Stimulated activated memory B cell treated with anti-CD40 and anti-IgM and Interleukin-4, amounts not matched to agents 10 μg/mL and 1 μg/mL and 100 μg/mL, for 72 hours (primary cell): ENCODE data around the gene DTX2.
"Not testable (repeated sequence)": the region's sequence is repeated elsewhere in the genome, so short reads cannot be mapped to it uniquely, and the experiment has no call there.

ENCODE experiments used
- ATAC-seq: fragments of 150-1000 bp; cut with Tn5 transposase; 2 replicates; pipeline ENCODE4 v1.10.0; 2021
- H3K27ac Mint-ChIP-seq: one replicate; pipeline ENCODE4 v1.8.0; 2022; ENCODE audit warnings: mild to moderate bottlenecking, mixed read lengths
- H3K27me3 Mint-ChIP-seq: one replicate; pipeline ENCODE4 v1.8.0; 2022; ENCODE audit warnings: mixed read lengths
- H3K36me3 Mint-ChIP-seq: one replicate; pipeline ENCODE4 v1.8.0; 2022; ENCODE audit warnings: mixed read lengths
- H3K4me1 Mint-ChIP-seq: one replicate; pipeline ENCODE4 v1.8.0; 2022; ENCODE audit warnings: mixed read lengths
- H3K4me3 Mint-ChIP-seq: one replicate; pipeline ENCODE4 v1.8.0; 2022; ENCODE audit warnings: mild to moderate bottlenecking, moderate library complexity, mixed read lengths
- H3K9me3 Mint-ChIP-seq: one replicate; pipeline ENCODE4 v1.8.0; 2022; ENCODE audit warnings: mixed read lengths

The DTX2 gene

GRCh38 chr7:76461464-76462101 is at the start of gene DTX2:
Gene DTX2, plus strand, starts transcription at chr7:76461709. Its CDS starts 18,801 bp downstream, at chr7:76480510.
- H3K4me3 Mint-ChIP-seq = peak within 1 kb of the TSS; percentile 85
- H3K27me3 Mint-ChIP-seq, H3K9me3 Mint-ChIP-seq, H3K36me3 Mint-ChIP-seq, H3K27ac Mint-ChIP-seq: not testable (repeated sequence)
- ATAC-seq = peak; percentile 98
- H3K4me1 Mint-ChIP-seq = peaks cover 15% of the 10 kb centered on the region

- Mint-ChIP-seq H3K9me3 (no peaks in the 10 kb centered on the region), H3K27ac (no peak overlapping the region), H3K4me3 (no peak overlapping the region), H3K27me3 (no peaks in the 10 kb centered on the region), H3K4me1 (no peaks in the 10 kb centered on the region), H3K36me3 (no peaks in the 10 kb centered on the region)
- no peak for ATAC-seq
Measured at GRCh38 chr7:76412249-76412648, 49.3 kb upstream of the DTX2 start.

GRCh38 chr7:76417654-76418310 is 43.7 kb upstream of the DTX2 start:
- not testable (repeated sequence) for H3K9me3 Mint-ChIP-seq, ATAC-seq, H3K4me1 Mint-ChIP-seq, H3K36me3 Mint-ChIP-seq, H3K4me3 Mint-ChIP-seq, H3K27ac Mint-ChIP-seq
- peaks cover 27% of the 10 kb centered on the region for H3K27me3 Mint-ChIP-seq

GRCh38 chr7:76421097-76421496 is 40.4 kb upstream of the DTX2 start:
- not testable (repeated sequence) for H3K4me3 Mint-ChIP-seq, ATAC-seq

GRCh38 chr7:76423666-76424412 is 37.7 kb upstream of the DTX2 start:
- Mint-ChIP-seq H3K4me3 (no peak overlapping the region), H3K4me1 (peaks cover 24% of the 10 kb centered on the region), H3K27me3 (peaks cover 43% of the 10 kb centered on the region), H3K27ac (no peak overlapping the region), H3K36me3 (no peaks in the 10 kb centered on the region), H3K9me3 (no peaks in the 10 kb centered on the region)
- ATAC-seq = no peak

More at GRCh38 chr7:76421097-76421496, 40.4 kb upstream of the DTX2 start:
- H3K4me1 Mint-ChIP-seq = peaks cover 17% of the 10 kb centered on the region
- not testable (repeated sequence) for H3K9me3 Mint-ChIP-seq, H3K36me3 Mint-ChIP-seq, H3K27ac Mint-ChIP-seq
- H3K27me3 Mint-ChIP-seq = peaks cover 43% of the 10 kb centered on the region

- Mint-ChIP-seq H3K4me3 (no peak within 1 kb of the TSS), H3K27me3 (peaks cover 37% of the 10 kb centered on the region), H3K4me1 (peaks cover 22% of the 10 kb centered on the region), H3K9me3 (no peaks in the 10 kb centered on the region), H3K36me3 (no peaks in the 10 kb centered on the region), H3K27ac (peak within 1 kb of the TSS; percentile 5)
- peak; percentile 70 for ATAC-seq
Measured at GRCh38 chr7:76424413-76425111, 36.9 kb upstream of the DTX2 start, which contains the start of gene ZP3. Gene ZP3, plus strand, starts transcription at chr7:76424950. Its CDS starts 15 bp downstream, at chr7:76424965.

- Mint-ChIP-seq H3K27me3 (peaks cover 31% of the 10 kb centered on the region), H3K4me1 (peaks cover 19% of the 10 kb centered on the region), H3K27ac (peak overlapping the region; percentile 5), H3K4me3 (no peak overlapping the region), H3K9me3 (no peaks in the 10 kb centered on the region), H3K36me3 (no peaks in the 10 kb centered on the region)
- no peak for ATAC-seq
Measured at GRCh38 chr7:76425156-76425555, 36.4 kb upstream of the DTX2 start.

- not testable (repeated sequence) for ATAC-seq, H3K9me3 Mint-ChIP-seq, H3K27ac Mint-ChIP-seq, H3K36me3 Mint-ChIP-seq, H3K4me3 Mint-ChIP-seq
- Mint-ChIP-seq H3K4me1 (peaks cover 19% of the 10 kb centered on the region), H3K27me3 (peaks cover 28% of the 10 kb centered on the region)
Measured at GRCh38 chr7:76425558-76425957, 36.0 kb upstream of the DTX2 start.

GRCh38 chr7:76426246-76426645 is 35.3 kb upstream of the DTX2 start:
- ATAC-seq = no peak
- H3K4me3 Mint-ChIP-seq = no peak overlapping the region
- no peak overlapping the region for H3K27ac Mint-ChIP-seq
- H3K27me3 Mint-ChIP-seq = peaks cover 28% of the 10 kb centered on the region
- peaks cover 19% of the 10 kb centered on the region for H3K4me1 Mint-ChIP-seq
- no peaks in the 10 kb centered on the region for H3K36me3 Mint-ChIP-seq
- no peaks in the 10 kb centered on the region for H3K9me3 Mint-ChIP-seq

- H3K9me3 Mint-ChIP-seq = no peaks in the 10 kb centered on the region
- peaks cover 17% of the 10 kb centered on the region for H3K27me3 Mint-ChIP-seq
- ATAC-seq = no peak
- H3K36me3 Mint-ChIP-seq = no peaks in the 10 kb centered on the region
- no peak overlapping the region for H3K27ac Mint-ChIP-seq
- H3K4me3 Mint-ChIP-seq = no peak overlapping the region
- H3K4me1 Mint-ChIP-seq = peaks cover 19% of the 10 kb centered on the region
Measured at GRCh38 chr7:76427635-76428034, 33.9 kb upstream of the DTX2 start.

- Mint-ChIP-seq H3K4me1 (peaks cover 19% of the 10 kb centered on the region), H3K36me3 (no peaks in the 10 kb centered on the region), H3K4me3 (no peak overlapping the region), H3K9me3 (no peaks in the 10 kb centered on the region), H3K27me3 (peaks cover 11% of the 10 kb centered on the region), H3K27ac (no peak overlapping the region)
- ATAC-seq = no peak
Measured at GRCh38 chr7:76428149-76428823, 33.2 kb upstream of the DTX2 start.

GRCh38 chr7:76428868-76429805 is 32.4 kb upstream of the DTX2 start:
- Mint-ChIP-seq H3K4me1 (peaks cover 19% of the 10 kb centered on the region), H3K9me3 (no peaks in the 10 kb centered on the region), H3K27ac (no peak overlapping the region), H3K36me3 (no peaks in the 10 kb centered on the region), H3K27me3 (peaks cover 2% of the 10 kb centered on the region), H3K4me3 (no peak overlapping the region)
- no peak for ATAC-seq

GRCh38 chr7:76430211-76430610 is 31.3 kb upstream of the DTX2 start:
- H3K4me3 Mint-ChIP-seq = no peak overlapping the region
- no peaks in the 10 kb centered on the region for H3K36me3 Mint-ChIP-seq
- H3K4me1 Mint-ChIP-seq = peaks cover 9% of the 10 kb centered on the region
- ATAC-seq = no peak
- H3K27ac Mint-ChIP-seq = no peak overlapping the region
- H3K27me3 Mint-ChIP-seq = no peaks in the 10 kb centered on the region
- no peaks in the 10 kb centered on the region for H3K9me3 Mint-ChIP-seq

GRCh38 chr7:76430836-76431235 is 30.7 kb upstream of the DTX2 start:
- ATAC-seq = no peak
- H3K4me3 Mint-ChIP-seq = no peak overlapping the region
- H3K9me3 Mint-ChIP-seq = no peaks in the 10 kb centered on the region
- H3K36me3 Mint-ChIP-seq = no peaks in the 10 kb centered on the region
- no peaks in the 10 kb centered on the region for H3K27me3 Mint-ChIP-seq
- no peak overlapping the region for H3K27ac Mint-ChIP-seq
- peaks cover 9% of the 10 kb centered on the region for H3K4me1 Mint-ChIP-seq
